Loucy (cell line): ENCODE results near the gene OTUB2.

ENCODE experiments used
- EZH2phosphoT487 ChIP-seq: fragments of 200-600 bp; IDR thresholded peaks from 2 replicates; pipeline ENCODE4 v1.6.1; 2018; ENCODE audit warnings: antibody characterized with exemption, mild to moderate bottlenecking, moderate library complexity, borderline replicate concordance
- TF ChIP-seq, protein P1 (sequence below): fragments of 200-600 bp; sonication (generic); conservative IDR thresholded peaks from 2 replicates; pipeline ENCODE4 v1.5.1; 2014; ENCODE audit warnings: mild to moderate bottlenecking, antibody characterized with exemption, low read length

DNA sequence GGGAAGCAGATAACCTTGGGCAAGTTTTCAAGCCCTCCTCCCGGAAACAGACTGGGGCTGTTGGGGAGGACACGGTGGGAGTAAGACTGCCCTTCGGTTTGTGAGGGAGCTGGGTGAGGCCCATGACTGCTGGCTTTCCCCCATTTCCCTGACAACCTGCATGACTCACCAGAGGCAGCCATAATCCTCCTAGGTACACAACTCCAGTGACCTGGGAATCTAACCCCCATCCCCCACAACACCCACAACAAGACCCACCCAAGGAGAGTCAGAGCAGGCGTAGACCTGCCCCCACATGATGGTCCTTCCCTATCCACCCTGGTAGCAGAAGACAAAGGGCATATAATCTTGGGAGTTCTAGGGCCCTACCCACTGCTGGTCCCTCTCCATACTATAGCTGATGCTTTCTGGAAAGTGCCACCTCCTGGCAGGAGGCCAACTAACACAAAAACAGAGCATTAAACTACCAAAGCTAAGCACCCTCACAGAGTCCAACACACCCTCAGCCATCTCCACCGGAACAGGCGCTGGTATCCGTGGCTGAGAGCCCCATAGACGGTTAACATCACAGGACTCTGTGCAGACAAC is 40.0 kb downstream of the OTUB2 start:
- TF ChIP-seq, protein P1, sequence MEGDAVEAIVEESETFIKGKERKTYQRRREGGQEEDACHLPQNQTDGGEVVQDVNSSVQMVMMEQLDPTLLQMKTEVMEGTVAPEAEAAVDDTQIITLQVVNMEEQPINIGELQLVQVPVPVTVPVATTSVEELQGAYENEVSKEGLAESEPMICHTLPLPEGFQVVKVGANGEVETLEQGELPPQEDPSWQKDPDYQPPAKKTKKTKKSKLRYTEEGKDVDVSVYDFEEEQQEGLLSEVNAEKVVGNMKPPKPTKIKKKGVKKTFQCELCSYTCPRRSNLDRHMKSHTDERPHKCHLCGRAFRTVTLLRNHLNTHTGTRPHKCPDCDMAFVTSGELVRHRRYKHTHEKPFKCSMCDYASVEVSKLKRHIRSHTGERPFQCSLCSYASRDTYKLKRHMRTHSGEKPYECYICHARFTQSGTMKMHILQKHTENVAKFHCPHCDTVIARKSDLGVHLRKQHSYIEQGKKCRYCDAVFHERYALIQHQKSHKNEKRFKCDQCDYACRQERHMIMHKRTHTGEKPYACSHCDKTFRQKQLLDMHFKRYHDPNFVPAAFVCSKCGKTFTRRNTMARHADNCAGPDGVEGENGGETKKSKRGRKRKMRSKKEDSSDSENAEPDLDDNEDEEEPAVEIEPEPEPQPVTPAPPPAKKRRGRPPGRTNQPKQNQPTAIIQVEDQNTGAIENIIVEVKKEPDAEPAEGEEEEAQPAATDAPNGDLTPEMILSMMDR, result no peak
- TF ChIP-seq EZH2phosphoT487, result no peak
